HG02840 (cell line): ENCODE results near the gene CCL21.
"Not testable (repeated sequence)": the region's sequence is repeated elsewhere in the genome, so short reads cannot be mapped to it uniquely, and the experiment has no call there.

ENCODE experiments used
- ATAC-seq: cut with Tn5 transposase; IDR thresholded peaks from one replicate; pipeline ENCODE4 v1.9.1; 2021; ENCODE audit warnings: mild to moderate bottlenecking, moderate library complexity, moderate number of reproducible peaks; ENCODE audit not compliant: unreplicated experiment, low FRiP score

CCL21 gene, protein sequence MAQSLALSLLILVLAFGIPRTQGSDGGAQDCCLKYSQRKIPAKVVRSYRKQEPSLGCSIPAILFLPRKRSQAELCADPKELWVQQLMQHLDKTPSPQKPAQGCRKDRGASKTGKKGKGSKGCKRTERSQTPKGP

DNA sequence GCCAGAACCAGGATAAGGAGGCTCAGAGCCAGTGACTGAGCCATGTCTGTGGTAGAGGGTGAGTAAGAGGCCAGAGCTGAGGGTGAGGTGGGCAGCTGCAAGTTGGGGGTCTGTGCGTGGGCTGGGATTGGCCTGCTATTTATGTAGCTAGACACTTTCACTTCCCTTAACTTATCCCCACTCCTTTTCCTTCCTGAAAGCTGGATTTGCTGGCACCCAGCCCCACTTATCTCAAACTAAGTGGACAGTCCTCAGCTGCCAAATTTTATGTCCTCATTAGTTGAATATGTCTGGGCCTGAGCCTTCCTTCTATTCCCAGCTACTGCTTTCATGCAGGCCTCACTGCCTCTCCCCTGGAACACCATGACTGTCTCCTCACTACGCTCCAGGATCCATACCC, at the start of gene CCL21:
TSS of gene CCL21 (minus strand) at position 114 of the 400 bp plus-strand sequence. CDS start at position 44, 70 bp downstream.
- no peak for ATAC-seq

DNA sequence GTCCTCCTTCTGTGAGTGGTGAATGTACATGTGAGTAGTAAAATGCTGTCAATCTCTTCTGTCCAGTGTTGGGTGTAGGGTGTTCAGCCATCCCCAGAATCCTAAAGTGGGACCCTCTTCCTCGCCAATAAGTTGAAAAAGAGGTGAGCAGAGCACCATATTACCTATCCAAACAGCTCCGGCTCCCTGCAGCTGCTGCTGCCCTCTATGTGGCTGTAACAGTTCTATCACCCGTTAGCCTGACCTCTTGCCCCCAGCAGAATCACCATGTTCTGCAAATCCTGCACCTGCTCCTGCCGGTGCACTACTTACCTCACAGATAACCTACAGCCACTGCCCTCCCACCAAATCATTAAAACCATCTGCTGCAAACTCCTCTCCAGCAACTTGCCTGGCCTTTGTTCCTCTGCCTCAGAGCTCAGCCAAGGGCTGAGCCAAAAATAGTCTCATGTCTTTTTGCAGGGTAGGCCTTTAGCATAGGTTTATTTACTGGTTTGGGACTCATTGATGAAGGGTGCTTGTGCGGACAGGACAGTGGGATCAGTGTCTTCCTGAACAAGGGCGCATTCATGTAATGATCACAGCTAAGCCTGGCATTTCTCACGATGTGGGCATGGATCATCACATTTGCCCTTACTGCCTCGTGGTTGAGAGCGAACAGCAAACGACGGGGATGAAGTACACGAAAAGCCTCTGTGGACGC, 49.6 kb upstream of the CCL21 start:
- no peak for ATAC-seq

DNA sequence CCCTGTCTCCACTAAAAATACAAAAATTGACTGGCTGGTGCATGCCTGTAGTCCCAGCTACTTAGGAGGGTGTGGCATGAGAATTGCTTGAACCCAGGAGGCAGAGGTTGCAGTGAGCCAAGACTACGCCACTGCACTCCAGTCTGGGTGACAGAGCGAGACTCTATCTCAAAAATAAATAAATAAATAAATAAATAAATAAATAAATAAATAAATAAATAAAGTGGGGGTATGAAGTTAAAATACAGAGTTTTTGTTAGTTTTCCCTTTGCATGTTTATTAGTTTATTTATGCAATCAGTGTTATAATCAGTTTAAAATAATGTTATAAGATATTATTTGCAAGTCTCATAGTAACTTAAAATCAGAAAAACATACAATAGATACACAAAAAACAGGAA, 40.4 kb upstream of the CCL21 start:
- ATAC-seq, result not testable (repeated sequence)

DNA sequence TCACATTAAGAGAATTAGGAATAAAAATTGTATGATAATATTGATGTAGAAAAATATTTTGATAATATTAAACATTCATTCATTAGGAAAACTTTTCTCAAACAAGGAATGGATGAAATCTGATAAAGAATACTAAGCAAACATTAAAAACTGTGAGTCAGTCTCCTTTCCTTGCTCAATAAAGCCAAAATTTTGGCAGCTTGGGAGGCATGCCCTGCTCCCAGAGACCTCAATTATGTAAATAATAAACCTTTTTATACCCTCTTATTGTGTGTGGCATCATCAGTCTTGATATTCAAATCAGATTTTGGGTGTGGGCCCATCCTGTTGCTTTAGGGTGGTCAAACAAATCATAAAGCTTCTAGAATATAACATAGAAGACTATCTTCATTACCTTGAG, 36.6 kb upstream of the CCL21 start:
- no peak for ATAC-seq

DNA sequence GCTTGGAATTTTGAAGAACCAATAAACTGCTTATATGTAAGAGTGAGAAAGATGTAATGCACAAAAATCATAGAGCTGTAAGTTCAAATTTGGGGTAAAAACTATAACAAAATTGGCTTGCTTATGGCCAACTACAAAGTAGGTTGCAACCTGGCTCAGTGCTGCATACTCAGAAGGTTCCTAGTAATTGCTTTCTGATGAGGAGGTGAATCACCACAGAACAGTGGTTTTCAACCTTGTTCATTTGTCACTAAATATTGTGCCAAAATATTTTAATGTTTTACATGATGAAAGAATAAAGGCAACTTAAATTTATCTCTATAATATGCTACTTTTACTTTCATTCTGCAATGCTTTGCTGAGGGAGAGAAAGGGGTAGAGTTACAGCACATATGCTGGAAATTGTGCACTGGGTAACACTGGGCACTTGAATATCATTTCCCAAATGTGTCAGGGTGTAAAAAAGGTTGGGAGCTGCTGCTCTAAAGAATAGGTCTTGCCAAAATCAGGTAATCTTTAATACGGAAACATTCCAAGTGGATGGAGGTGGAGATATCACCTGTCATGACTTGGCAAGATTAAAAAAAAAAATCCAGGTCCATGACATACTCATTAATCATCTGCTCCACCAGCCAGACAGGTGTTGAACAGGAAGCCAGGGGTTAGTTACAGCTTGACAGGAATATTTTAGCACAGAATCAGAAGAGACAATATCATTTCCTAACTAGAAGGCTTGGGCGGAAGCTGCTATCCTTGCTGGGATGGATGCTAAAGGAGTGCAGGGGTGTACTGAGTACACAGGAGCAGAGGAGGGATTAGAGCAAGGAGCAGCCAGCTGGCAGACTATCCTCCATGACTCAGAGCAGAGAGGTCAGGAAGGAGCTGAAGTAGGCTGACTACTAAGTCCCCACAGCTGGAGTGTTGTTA, 34.6 kb upstream of the CCL21 start:
- ATAC-seq, result no peak

DNA sequence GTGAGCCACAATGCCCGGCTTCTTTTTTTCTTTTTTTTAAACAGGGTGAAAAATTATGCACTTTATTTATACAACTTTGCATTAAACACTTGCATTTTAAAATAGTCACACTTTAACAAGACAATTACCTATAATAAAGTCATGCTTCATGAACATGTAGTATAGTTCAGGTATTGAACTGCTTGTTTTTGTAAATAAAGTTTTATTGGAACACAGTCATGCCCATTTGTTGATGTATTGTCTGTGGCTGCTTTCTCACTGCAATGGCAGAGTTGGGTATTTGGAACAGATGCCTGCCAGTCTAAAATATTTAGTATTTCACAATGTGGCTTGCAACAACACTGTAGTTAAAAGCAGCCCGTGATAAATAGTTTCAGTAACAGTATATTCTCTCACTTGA, 32.8 kb upstream of the CCL21 start:
- no peak for ATAC-seq

DNA sequence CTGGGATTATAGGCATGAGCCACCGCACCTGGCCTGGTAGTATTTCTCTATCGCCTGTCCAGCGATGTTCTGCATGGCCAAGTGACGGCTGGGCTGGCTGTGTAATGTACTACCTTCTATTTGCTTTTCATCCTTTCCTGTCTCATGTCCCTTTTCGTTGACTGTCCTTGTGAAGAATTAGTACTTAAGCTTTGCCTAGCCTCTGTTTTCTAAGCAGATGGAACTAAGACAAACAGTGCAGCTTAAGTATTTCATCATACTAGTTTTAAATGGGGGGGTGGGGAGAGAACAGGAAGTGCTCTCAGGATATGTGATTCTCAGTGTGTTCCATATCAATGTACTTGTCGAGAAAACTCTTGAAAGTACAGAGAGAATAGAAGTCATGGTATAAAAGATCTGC, 31.7 kb upstream of the CCL21 start:
- no peak for ATAC-seq

DNA sequence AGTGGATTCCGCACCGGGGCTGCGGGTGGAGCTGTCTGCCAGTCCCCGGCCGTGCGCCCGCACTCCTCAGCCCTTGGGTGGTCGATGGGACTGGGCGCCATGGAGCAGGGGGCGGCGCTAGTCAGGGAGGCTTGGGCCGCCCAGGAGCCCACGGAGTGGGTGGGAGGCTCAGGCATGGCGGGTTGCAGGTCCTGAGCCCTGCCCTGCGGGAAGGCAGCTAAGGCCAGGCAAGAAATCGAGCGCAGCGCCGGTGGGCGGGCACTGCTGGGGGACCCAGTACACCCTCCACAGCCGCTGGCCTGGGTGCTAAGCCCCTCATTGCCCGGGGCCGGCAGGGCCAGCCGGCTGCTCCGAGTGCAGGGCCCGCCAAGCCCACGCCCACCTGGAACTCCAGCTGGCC, 30.2 kb upstream of the CCL21 start:
- not testable (repeated sequence) for ATAC-seq

DNA sequence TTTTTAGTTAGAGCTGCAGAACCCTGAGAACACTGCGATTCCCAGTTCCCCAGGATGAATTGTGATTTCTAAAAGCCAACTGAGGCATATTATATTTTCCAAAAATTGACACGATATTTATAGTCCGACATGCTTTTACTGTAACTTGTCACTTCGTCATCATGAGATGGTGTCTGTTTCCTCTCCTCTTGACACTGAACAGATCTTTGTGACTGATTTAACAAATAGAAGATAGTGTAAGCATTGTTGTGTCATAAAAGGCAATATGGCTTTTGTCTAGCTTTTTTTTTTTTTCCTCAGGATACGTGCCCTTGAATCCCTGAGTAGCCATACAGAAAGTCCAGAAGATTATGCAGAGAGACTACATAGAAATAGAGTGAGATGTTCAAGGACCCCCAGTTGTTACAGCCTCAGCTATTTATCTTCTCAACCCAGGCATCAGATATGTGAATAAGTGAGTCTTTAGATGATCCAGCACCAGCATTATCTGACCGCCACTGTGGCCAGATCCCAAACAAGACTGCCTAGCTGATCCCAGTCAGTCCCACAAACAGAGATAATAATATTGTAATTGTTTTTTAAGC, 27.8 kb upstream of the CCL21 start:
- no peak for ATAC-seq

DNA sequence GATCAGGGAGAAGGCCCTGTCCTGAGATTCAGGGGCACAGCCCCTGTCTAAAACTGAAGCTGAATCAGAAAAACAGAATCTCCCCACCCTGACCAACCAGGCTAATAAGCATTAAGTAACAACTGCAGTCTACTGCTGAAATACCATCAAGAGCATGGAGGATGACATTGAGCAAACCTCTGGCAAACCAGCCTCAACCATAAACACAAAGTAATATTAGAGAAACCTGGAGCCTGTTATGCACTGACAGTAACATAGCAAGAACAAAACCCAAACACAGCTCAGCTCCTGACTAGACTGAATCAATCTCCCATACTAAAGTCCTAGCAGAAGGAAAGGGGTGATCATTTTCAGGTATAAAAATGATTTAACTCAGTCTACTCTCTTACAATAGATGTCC, 24.8 kb upstream of the CCL21 start:
- no peak for ATAC-seq

DNA sequence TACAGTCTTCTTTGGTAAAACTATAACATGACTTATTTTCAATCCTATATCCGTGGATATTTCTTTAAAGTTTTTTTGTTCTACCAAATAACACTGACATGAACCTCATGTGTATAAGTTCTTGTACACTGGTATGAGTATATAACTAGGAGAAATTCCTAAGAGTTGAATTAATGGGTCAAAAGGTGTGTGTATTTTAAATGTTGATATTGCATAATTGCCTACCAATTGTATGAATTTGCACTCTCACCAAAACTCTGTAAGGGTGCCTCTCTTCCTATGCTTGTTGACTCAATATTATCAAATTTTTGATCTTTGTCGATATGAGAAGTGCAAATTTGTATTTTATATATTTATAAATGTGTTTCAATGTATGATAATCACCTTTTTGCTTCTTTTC, 22.9 kb upstream of the CCL21 start:
- ATAC-seq, result no peak

DNA sequence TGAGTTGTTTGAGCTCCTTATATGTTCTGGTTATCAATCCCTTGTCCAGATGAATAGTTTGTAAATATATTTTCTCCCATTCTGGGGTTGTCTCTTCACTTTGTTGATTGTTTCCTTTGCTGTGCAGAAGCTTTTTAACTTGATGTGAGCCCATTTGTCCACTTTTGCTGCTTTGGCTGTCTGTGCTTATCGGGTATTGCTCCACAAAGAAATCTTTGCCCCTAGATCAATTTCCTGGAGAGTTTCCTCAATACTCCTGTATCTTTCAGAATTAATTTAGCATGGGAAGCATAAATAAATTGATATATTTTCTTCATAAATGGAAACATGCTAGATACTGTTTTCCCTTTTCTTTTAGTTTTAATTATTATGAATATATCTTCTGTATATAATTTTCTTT, 22.5 kb upstream of the CCL21 start:
- no peak for ATAC-seq

DNA sequence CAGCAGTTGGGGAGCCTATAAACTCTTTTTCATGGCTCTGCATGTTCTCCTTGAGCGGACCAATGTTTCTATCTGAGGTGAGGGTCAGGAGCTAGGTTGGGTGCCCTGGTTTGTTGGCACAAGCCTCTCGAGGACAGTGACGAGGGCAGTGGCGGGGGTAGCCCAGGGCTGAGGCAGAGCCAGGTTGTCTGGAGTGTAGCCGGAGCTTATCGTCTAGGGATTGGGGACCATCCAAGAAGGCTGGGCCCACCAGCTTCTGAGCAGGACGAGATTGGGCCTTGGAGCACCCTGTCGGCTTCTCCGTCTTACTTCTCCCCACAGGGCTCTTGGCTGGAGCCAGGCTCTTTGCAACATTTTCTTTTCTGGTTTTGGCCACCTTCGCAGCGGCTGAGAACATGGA, 13.2 kb upstream of the CCL21 start:
- ATAC-seq, result no peak

DNA sequence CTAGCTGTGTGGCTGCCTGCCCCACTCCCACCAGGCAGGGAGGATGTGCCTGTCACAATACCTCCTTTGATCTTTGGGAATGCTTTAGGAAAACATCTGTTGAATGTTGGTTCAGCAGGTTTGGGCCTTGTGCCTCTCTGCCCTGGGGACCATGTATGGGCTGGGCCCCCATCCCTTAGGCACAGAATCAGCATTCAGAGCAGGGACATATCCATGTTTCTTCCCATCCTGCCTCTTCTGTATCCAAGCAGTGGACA, 9.8 kb upstream of the CCL21 start:
- ATAC-seq, result not testable (repeated sequence)

DNA sequence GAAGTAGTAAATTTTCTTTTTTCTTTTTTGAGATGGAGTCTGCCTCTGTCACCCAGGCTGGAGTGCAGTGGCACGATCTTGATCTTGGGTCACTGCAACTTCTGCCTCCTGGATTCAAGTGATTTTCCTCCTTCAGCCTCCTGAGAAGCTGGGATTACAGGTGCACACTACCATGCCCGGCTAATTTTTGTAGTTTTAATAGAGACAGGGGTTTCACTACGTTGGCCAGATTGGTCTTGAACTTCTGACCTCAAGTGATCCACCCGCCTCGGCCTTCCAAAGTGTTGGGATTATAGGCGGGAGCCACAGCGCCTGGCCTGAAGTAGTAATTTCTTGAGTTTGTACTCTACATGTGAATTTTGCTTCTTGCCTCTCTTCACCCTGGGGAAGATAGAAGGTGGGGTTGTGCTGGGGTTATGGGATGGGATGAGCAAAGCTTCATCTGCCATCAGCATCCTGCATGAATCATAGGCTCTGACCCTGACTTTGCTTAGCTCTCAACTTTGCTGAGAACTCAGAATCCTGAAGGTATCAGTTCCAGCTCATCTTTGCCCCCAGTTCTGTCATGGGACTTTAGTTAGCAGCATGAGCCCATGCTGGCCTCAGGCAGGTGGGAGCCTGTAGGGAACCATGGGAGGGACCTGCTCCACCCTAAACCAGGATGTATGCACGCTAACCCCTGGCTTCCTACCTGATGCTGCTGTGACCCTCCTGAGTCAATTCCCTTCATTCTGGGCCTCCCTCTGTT, 9.3 kb upstream of the CCL21 start:
- no peak for ATAC-seq

DNA sequence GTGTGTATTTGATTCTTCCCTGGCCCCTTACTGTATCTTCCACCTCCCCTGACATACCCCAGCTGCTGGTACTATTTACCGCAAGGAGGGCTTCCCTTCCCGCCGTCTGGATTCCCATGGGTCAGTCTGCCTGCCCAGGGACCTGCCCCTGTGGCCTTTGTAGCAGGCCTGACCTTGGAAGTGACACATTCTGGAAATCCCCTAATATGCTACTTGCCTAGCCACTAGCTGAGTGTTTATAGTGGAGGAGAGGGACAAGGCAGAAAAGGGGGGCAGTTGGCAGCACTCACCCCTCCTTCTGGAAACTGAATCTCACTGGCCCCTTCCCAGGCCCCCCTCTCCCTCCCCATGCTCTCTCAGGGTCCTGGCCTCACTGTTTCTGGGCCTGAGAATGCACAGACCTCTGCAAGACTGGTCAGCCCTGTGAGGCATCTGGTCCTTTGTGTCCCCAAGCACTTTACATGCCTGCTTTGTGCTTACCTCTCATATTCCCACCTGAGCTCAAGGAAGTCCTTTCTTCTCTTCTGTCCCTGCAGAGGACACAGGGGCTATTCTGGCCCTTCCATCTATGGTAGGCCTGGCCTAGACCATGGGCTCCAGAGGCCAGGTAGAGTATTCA, 8.2 kb upstream of the CCL21 start:
- no peak for ATAC-seq

DNA sequence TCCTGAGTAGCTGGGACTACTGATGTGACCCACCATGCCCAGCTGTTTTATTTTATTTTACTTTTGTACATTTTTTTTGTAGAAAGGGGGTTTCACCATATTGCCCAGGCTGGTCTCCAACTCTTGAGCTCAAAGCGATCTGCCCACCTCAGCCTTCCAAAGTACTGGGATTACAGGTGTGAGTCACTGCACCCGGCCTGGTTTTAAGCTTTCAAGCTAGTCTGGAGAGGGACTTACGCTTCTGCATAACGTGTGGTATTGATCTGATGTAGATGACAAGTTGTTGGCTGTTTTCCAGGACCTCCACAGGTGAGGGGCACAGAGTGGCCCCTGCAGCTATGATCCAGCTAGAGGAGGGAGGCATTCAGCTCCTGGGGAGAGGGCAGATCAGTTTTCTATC, 6.8 kb upstream of the CCL21 start:
- no peak for ATAC-seq

DNA sequence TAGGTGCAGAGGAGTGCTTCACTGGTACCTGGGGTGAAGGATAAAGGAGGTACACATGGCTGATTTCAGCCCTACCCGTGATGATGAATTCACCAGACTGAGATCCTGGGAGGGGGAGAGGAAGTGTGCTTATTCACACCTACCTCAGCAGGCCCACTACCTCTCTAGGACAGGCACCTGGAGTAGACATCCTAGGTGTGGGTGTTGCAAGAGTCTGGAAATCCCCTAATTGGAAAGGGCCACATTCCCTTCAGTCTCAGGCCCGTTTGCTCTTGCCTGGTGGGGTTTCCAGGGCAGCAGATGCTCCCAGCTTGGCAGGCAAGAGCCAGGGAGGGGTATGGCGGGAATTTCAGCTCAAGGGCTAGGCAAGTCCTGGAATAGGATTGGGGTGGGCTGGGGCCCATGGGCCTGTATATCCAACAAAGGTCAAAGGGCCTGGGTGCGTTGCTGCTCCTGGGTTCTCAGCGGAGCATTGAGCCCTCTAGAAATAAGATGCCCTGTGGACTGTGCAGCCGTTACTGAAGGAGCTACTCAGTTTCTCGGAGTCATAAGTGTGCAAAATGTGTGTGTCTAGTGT, 5.8 kb upstream of the CCL21 start:
- ATAC-seq, result no peak

DNA sequence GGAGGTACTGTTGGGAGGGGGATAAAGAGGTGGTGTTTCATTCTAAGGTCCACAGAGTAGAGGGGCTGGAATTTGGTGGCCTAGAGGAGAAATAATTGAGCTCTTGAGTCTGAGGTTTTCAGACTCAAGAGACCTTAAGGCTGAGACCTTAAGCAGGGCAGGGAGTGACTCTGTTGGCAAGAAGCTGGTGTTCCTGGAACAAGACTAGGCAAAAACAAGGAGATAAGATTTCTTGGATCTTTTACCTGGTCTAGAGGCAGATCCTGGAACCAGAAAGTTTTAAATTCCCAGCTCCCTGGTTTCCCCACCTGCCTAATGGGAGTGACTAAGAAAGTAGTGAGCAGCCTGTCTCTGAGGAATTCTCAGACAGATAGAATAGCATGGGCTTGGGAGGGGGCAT, 4.1 kb upstream of the CCL21 start:
- ATAC-seq, result no peak

DNA sequence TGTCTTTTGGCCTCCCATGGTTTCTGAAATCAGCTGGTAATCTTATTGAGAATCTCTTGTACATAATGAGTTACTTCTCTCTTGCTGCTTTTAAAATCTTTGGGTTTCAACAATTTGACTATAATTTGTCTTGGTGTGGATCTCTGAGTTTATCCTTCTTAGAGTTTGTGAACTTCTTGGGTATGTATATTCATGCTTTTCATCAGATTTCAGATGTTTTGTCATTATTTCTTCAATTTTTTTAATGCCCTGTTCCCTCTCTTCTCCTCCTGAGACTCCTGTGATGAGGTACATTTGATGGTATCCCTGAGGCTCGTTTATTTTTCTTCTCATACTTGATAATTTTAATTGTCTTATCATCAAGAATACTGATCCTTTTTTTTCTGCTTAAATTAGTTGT, 2.2 kb upstream of the CCL21 start:
- no peak for ATAC-seq
